ENCODE data around the gene DNASE1L1.

GRCh38 chrX:154403858-154404257, 5.2 kb downstream of the DNASE1L1 start:
- TF ChIP-seq CTCF (IDR thresholded peaks at IDR 0.05; ENCODE audit: low read length) (no peak), EZH2 (IDR thresholded peaks at IDR 0.05; ENCODE audit: borderline replicate concordance, low read length) (no peak)

Data from OCI-LY1 (cell line).